Prostate gland (tissue), 2 donors: ENCODE results near the gene CR1.

ENCODE experiments used
- POLR2A ChIP-seq: fragments of 450-650 bp; IDR thresholded peaks from one replicate; pipeline ENCODE4 v1.6.1; 2016; ENCODE audit warnings: antibody characterized with exemption, mild to moderate bottlenecking
- POLR2AphosphoS5 ChIP-seq: sonication (generic); formaldehyde crosslinking; IDR thresholded peaks from one replicate; pipeline ENCODE4 v1.6.1; 2017; ENCODE audit warnings: antibody characterized with exemption
- TF ChIP-seq, protein P1 (sequence below), 4 experiments: fragments of 200-600 bp in 2 of 4; fragments of 450-650 bp in 2 of 4; sonication (generic) in 2 of 4; IDR thresholded peaks; 1 replicate in 3 of 4; 2 replicates in 1 of 4; pipeline ENCODE4 v1.5.1; 2016 to 2019; ENCODE audit warnings: antibody characterized with exemption in 4 of 4, mild to moderate bottlenecking in 2 of 4, moderate library complexity in 2 of 4

DNA sequence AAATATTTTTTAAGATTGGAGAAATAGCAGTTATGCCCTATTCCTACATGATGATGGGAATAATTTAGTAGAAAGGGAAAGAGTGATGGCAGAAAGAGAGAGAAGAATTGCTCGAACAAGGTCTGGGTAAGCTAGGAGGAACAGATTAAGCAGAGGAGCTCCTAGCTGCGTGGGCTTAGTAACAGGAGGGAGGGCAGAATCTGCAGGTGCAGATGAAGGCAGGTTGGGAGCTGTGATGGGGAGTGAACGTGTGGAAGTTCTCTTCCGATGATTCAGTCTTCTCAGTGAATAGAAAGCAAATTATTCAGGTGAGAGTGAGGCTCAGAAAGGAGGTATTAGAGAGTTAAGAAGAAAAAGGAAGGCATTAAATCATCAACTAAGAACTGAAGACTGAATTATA is 8.3 kb upstream of the CR1 start:
- TF ChIP-seq, protein P1, sequence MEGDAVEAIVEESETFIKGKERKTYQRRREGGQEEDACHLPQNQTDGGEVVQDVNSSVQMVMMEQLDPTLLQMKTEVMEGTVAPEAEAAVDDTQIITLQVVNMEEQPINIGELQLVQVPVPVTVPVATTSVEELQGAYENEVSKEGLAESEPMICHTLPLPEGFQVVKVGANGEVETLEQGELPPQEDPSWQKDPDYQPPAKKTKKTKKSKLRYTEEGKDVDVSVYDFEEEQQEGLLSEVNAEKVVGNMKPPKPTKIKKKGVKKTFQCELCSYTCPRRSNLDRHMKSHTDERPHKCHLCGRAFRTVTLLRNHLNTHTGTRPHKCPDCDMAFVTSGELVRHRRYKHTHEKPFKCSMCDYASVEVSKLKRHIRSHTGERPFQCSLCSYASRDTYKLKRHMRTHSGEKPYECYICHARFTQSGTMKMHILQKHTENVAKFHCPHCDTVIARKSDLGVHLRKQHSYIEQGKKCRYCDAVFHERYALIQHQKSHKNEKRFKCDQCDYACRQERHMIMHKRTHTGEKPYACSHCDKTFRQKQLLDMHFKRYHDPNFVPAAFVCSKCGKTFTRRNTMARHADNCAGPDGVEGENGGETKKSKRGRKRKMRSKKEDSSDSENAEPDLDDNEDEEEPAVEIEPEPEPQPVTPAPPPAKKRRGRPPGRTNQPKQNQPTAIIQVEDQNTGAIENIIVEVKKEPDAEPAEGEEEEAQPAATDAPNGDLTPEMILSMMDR (IDR thresholded peaks at IDR 0.05) = no peak
- TF ChIP-seq POLR2AphosphoS5 (no peak), POLR2A (no peak)
